GM12878 (cell line): ENCODE results near the gene SCAF8. TPM values are rescaled to one million over a fixed set of nuclear protein-coding genes. Genes with fewer than 3 reads are reported as not detected.

Experiments
- ATAC-seq: fragments of 200-7000 bp; cut with Tn5 transposase; 3 replicates; pipeline ENCODE4 v1.9.1; 2020; ENCODE audit warnings: mild to moderate bottlenecking, moderate library complexity
- BruUV-seq: library from RNA; stranded (reverse); fragments of 400-500 nt; replicated peaks from 2 replicates; lab custom pipeline; 2021; lab: Mats Ljungman, UMichigan
- CTCF ChIA-PET: fragments of 300-600 bp; sonication (Branson Sonifier 250); formaldehyde crosslinking; extraction: SDS; loops from one replicate; lab custom pipeline; 2021; ENCODE audit warnings: inconsistent platforms; lab: Yijun Ruan, JAX
- POLR2A ChIA-PET: fragments of 350-600 bp; formaldehyde crosslinking; extraction: SDS; loops from one replicate; lab custom pipeline; 2021; ENCODE audit warnings: inconsistent platforms; lab: Charles Lee
- RAD21 ChIA-PET: fragments of 300-600 bp; sonication (Branson Sonifier 250); formaldehyde crosslinking; loops from one replicate; lab custom pipeline; 2023; ENCODE audit warnings: antibody characterized with exemption; ENCODE audit not compliant: unreplicated experiment; lab: Charles Lee
- SMC1A ChIA-PET: fragments of 300-600 bp; sonication (Branson Sonifier 250); formaldehyde crosslinking; loops from one replicate; lab custom pipeline; 2023; ENCODE audit not compliant: unreplicated experiment, uncharacterized antibody; lab: Charles Lee
- DNase-seq: peaks from one replicate; pipeline ENCODE4 v3.0.0-alpha.2; 2011; ENCODE audit warnings: low read depth, low spot score
- FAIRE-seq: peaks from 3 replicates; lab custom pipeline; 2011; peaks lifted over from hg19 to GRCh38; lab: Jason Lieb, UNC
- H2AFZ ChIP-seq: 2 replicates; pipeline ENCODE4 v1.6.0; 2011; ENCODE audit warnings: low read depth, low read length, control low read depth; ENCODE audit not compliant: control insufficient read depth
- H3K27ac ChIP-seq: 2 replicates; pipeline ENCODE4 v1.5.1; 2011; ENCODE audit warnings: control low read depth; ENCODE audit not compliant: control insufficient read depth, insufficient read depth
- H3K27me3 ChIP-seq, 2 experiments: replicated peaks in 1 of 2; 2 replicates each; pipeline versions ENCODE4 v1.6.0 to v1.6.1; 2011; ENCODE audit warnings: low read length in 1 of 2; ENCODE audit not compliant: control insufficient read depth in 2 of 2, insufficient read depth in 2 of 2
- H3K36me3 ChIP-seq, 2 experiments: 2 replicates each; pipeline ENCODE4 v1.5.1; 2011; ENCODE audit warnings: low read length in 1 of 2; ENCODE audit not compliant: control insufficient read depth in 2 of 2, insufficient read depth in 2 of 2
- H3K4me1 ChIP-seq: 2 replicates; pipeline ENCODE4 v1.6.1; 2011; ENCODE audit warnings: mild to moderate bottlenecking, low read length, moderate library complexity, mixed read lengths; ENCODE audit not compliant: control insufficient read depth, insufficient read depth
- H3K4me2 ChIP-seq: 2 replicates; pipeline ENCODE4 v1.6.0; 2011; ENCODE audit warnings: control low read depth; ENCODE audit not compliant: control insufficient read depth, insufficient read depth
- H3K4me3 ChIP-seq: fragments of 200-600 bp; sonication (generic); 2 replicates; pipeline ENCODE4 v1.5.1; 2016
- H3K79me2 ChIP-seq: 2 replicates; pipeline ENCODE4 v1.6.0; 2011; ENCODE audit warnings: low read length; ENCODE audit not compliant: control insufficient read depth, insufficient read depth
- H3K9ac ChIP-seq: 2 replicates; pipeline ENCODE4 v1.8.0; 2011; ENCODE audit warnings: low read length, control low read depth, mixed read lengths; ENCODE audit not compliant: control insufficient read depth, insufficient read depth
- H3K9me3 ChIP-seq: replicated peaks from 3 replicates; pipeline ENCODE4 v1.5.1; 2011; ENCODE audit warnings: mild to moderate bottlenecking, low read length; ENCODE audit not compliant: control insufficient read depth, insufficient read depth
- H4K20me1 ChIP-seq: 2 replicates; pipeline ENCODE4 v1.6.0; 2011; ENCODE audit not compliant: control insufficient read depth, insufficient read depth
- DPF2 ChIP-seq: fragments of 450-650 bp; IDR thresholded peaks from 2 replicates; pipeline ENCODE4 v1.6.1; 2017; ENCODE audit warnings: mild to moderate bottlenecking
- EP300 ChIP-seq, 2 experiments: fragments of 150-350 bp in 1 of 2; IDR thresholded peaks; 2 replicates each; pipeline ENCODE4 v1.6.1; 2011 to 2012; ENCODE audit warnings: low read depth in 2 of 2, low read length in 2 of 2, borderline replicate concordance in 1 of 2, improper control_type of control experiment in 1 of 2, inconsistent platforms in 1 of 2; ENCODE audit not compliant: control insufficient read depth in 1 of 2
- PKNOX1 ChIP-seq: fragments of 450-650 bp; IDR thresholded peaks from 2 replicates; pipeline ENCODE4 v1.6.1; 2016; ENCODE audit warnings: mild to moderate bottlenecking
- SPI1 ChIP-seq: IDR thresholded peaks from 2 replicates; pipeline ENCODE4 v1.6.1; 2011; ENCODE audit warnings: low read depth, mild to moderate bottlenecking, low read length, moderate library complexity, borderline replicate concordance; ENCODE audit not compliant: insufficient read depth
- WGBS: methylation state at CpG from one replicate; pipeline ENCODE4 v1.1.6; 2016; ENCODE audit warnings: low lambda C conversion rate; ENCODE audit not compliant: insufficient replicate concordance, insufficient coverage; ENCODE audit errors: missing lambda C conversion rate; 5-methylcytosine and 5-hydroxymethylcytosine counted together
- in situ Hi-C: fragments of 300-500 bp; cut with MboI; formaldehyde crosslinking; loops from 9 replicates; pipeline ENCODE4 v1.14.3; 2018; ENCODE audit warnings: mixed read lengths
- intact Hi-C: fragments of 100-400 bp; cut with micrococcal nuclease; formaldehyde crosslinking; loops from one replicate; pipeline ENCODE4 v1.14.2; 2022; ENCODE audit not compliant: unreplicated experiment
- polyA plus RNA-seq, 11 experiments: library from polyadenylated mRNA; depleted of rRNA in 4 of 11; unstranded in 6 of 11; stranded (reverse) in 5 of 11; fragments of >200 nt; fragmentation: Nextera tagmentation in 4 of 11; fragmentation: Illumina TruSeq in 1 of 11; extraction: Ambion mirVana in 4 of 11; extraction: Trizol in 1 of 11; gene quantifications; 1 replicate in 1 of 11; 2 replicates in 10 of 11; pipeline versions ENCODE4 v1.2.1 to v1.2.3, GENCODE V29; 2011 to 2016; ENCODE audit warnings: inconsistent platforms in 2 of 11, missing spikeins in 2 of 11, low read depth in 1 of 11
- total RNA-seq, 4 experiments: library from RNA; depleted of rRNA in 3 of 4; stranded (reverse); fragments of >200 nt in 3 of 4; fragmentation: Illumina TruSeq in 1 of 4; extraction: Trizol in 1 of 4; gene quantifications; 2 replicates each; pipeline versions ENCODE4 v1.2.1 to v1.2.3, GENCODE V29; 2013 to 2021

Gene SCAF8
- total and polyA plus RNA-seq, 10 of the 15 experiments (the other 5 are each of a cell fraction or from before 2014, with no cell fraction given), result 8.1 to 28.8 (median 15.9) TPM

- no TSS peak for BruUV-seq
- Histone ChIP-seq H3K4me3 (no peak overlapping the region), H3K4me1 (no peaks in the 10 kb centered on the region), H3K9ac (no peak overlapping the region), H2AFZ (no peak overlapping the region), H4K20me1 (no peaks in the 10 kb centered on the region; the same call in 1 of the 2 replicates), H3K9me3 (no peaks in the 10 kb centered on the region), H3K27ac (no peak overlapping the region), H3K27me3 (no peaks in the 10 kb centered on the region), H3K4me2 (no peak overlapping the region), H3K79me2 (no peaks in the 10 kb centered on the region), H3K36me3 (peaks cover 0 to 4% of the 10 kb centered on the region in 2 experiments; a peak in 1 of 4 replicates)
- in situ Hi-C loops, result no loop called here
- POLR2A ChIA-PET, result no interaction called here
- SMC1A ChIA-PET, result interaction anchor here (0.7 to 1.0 kb wide), 2 partner anchors 14 to 137 kb away, joined by 3 read pairs; no protein-coding TSS in a partner anchor
- intact Hi-C loops, result no loop called here
- RAD21 ChIA-PET, result no interaction called here
- TF ChIP-seq EP300 (IDR thresholded peaks at IDR 0.05; ENCODE audit: borderline replicate concordance in 1 of 2, control insufficient read depth in 1 of 2, low read depth in 2 of 2, low read length in 2 of 2) (no peak), PKNOX1 (no peak), DPF2 (no peak), SPI1 (no peak)
- FAIRE-seq, result peak; percentile 23
- CTCF ChIA-PET, result interaction anchor here (0.5 to 1.2 kb wide), 3 partner anchors 52 to 299 kb away, joined by 3 to 8 read pairs (median 3); no protein-coding TSS in a partner anchor
- ATAC-seq, result no peak
- no peak for DNase-seq
- WGBS, result 94% methylated on average over 8 of the region's 8 CpGs
These were observed 139.4 kb downstream of the SCAF8 start for GRCh38 chr6:154872542-154873114.
